Measurements from ENCODE around the gene SLC50A1. TPM values are rescaled to one million over a fixed set of nuclear protein-coding genes. Genes with fewer than 3 reads are reported as not detected.

Gene SLC50A1
- total and polyA plus RNA-seq, 4 donors: 26.3 to 114 (median 68.4) TPM

DNA sequence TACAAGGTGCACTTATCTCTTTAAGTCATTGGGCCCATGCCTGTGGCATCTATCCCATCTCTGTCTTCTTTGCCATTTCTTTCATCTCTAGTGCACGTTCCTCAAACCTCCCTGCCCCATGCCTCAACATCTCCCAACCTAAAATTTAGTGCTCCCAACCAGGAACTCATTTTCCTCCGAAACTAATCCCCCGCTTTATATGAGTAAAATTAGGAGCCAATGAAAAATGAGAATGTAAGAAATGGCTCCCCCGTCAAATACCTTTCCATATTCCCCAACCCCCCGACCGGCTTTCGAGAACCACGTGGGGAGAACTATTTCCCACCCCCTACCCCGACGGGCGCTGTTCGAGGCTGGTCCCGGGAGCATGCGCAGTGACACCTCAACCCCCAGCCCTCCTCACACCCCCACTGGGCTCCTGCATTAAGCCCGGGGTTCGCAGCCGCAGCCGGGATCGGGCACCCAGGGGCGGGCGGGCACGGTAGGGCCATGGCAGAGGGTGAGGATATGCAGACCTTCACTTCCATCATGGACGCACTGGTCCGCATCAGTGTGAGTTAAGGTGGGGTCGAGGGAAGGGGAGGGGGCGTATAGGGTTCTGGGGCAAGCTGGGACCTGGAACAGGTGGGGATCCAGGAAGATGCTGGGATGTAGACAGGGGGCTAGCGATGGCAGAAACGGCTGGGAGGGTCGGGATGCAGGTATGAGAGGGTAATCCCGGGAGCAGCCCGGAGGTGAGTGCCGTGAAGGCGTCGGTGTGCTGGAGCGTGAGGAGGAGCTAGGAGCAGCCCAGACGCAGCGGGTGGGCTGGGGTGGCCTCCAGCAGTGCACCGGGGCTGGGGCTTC lies 38.0 kb downstream of the SLC50A1 start, which contains the start of gene TRIM46:
TRIM46 (plus strand) TSS at position 372 of the 846 bp plus-strand sequence; CDS start at position 490, 118 bp downstream.
- Histone ChIP-seq H3K36me3 (ENCODE audit: control insufficient read depth in 4 of 4, insufficient read depth in 4 of 4, low read length in 4 of 4) (peaks cover 0 to 16% (median 7%) of the 10 kb centered on the region in 4 donors), H3K4me3 (peak within 1 kb of the TSS; percentile 54), H3K9me3 (ENCODE audit: control insufficient read depth in 4 of 4, insufficient read depth in 3 of 4, low read length in 3 of 4) (no peaks in the 10 kb centered on the region), H3K27me3 (ENCODE audit: control insufficient read depth in 3 of 3, insufficient read depth in 3 of 3, low read length in 2 of 3) (no peaks in the 10 kb centered on the region), H3K4me1 (ENCODE audit: control insufficient read depth in 5 of 5, insufficient read depth in 5 of 5, low read length in 5 of 5) (peaks cover 0 to 29% (median 3%) of the 10 kb centered on the region in 5 donors), H3K27ac (ENCODE audit: low read depth in 1 of 2, low read length in 1 of 2) (peak within 1 kb of the TSS; percentile 80 to 90), H3K9ac (ENCODE audit: insufficient read depth in 1 of 2, low read length in 2 of 2) (peak within 1 kb of the TSS; percentile 61 to 80)
- DNase-seq: no peak
- TF ChIP-seq, protein P1, sequence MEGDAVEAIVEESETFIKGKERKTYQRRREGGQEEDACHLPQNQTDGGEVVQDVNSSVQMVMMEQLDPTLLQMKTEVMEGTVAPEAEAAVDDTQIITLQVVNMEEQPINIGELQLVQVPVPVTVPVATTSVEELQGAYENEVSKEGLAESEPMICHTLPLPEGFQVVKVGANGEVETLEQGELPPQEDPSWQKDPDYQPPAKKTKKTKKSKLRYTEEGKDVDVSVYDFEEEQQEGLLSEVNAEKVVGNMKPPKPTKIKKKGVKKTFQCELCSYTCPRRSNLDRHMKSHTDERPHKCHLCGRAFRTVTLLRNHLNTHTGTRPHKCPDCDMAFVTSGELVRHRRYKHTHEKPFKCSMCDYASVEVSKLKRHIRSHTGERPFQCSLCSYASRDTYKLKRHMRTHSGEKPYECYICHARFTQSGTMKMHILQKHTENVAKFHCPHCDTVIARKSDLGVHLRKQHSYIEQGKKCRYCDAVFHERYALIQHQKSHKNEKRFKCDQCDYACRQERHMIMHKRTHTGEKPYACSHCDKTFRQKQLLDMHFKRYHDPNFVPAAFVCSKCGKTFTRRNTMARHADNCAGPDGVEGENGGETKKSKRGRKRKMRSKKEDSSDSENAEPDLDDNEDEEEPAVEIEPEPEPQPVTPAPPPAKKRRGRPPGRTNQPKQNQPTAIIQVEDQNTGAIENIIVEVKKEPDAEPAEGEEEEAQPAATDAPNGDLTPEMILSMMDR (IDR thresholded peaks at IDR 0.05; ENCODE audit: control extremely low read depth, extremely low read depth): no peak
- ATAC-seq (ENCODE audit: insufficient read depth, low FRiP score): no peak
- 1 to 3% methylated on average over 38 of the region's 38 CpGs for whole genome bisulfite sequencing, 2 donors

DNA sequence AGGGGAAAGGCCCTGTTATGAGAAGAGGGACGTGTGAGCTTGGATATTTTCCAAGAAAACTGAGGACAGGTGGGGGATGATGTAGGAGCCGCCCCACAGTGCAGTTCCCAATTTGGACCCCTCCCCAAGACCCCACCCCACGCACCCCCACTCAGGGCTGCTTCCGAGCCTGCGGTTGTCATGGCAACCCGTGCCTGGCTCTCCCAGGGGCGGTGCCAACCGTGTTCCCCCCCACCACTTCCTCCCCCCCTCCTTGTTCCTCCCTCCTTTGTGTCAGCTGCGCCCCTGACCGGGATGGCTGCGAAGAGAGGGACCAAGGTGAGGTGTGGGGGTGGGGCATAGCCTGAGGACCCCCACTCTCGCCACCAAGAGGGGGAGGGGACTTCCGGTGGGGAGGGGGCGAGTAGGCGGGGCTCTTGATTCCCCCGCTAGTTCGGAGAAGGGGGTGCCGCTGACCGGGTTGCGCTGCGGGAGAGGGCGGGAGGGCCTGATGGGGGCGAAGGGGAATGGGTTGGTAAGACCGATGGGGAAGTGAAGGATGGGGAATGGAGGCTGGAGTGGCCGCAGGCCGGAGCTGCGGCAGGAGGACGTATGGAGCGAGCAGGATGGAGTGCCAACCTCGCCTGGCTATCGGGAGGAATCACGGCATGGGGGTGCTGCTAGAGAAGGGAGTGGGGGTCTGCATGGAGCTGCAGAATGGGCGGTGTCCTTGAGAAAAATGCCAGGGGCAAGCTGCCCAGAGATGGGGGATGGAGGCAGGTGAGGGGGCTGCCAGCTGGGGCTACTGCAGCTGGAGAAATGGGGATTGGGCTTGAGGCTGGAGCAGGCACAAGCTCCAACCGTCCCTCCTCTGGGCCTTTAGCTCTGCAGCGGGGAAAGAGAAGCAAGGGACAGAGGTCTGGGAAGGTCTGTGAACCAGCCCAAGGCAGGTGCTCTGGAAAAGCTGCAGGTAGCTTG lies 39.0 kb downstream of the SLC50A1 start:
- 4 to 9% methylated on average over 32 to 35 of the region's 35 CpGs for WGBS, 2 donors
- Histone ChIP-seq H3K4me3 (no peak overlapping the region), H3K4me1 (ENCODE audit: control insufficient read depth in 5 of 5, insufficient read depth in 5 of 5, low read length in 5 of 5) (peaks cover 0 to 29% (median 3%) of the 10 kb centered on the region in 5 donors), H3K36me3 (ENCODE audit: control insufficient read depth in 4 of 4, insufficient read depth in 4 of 4, low read length in 4 of 4) (peaks cover 0 to 8% (median 3%) of the 10 kb centered on the region in 4 donors), H3K9ac (ENCODE audit: insufficient read depth in 1 of 2, low read length in 2 of 2) (no peak overlapping the region), H3K27me3 (ENCODE audit: control insufficient read depth in 3 of 3, insufficient read depth in 3 of 3, low read length in 2 of 3) (no peaks in the 10 kb centered on the region), H3K9me3 (ENCODE audit: control insufficient read depth in 4 of 4, insufficient read depth in 3 of 4, low read length in 3 of 4) (no peaks in the 10 kb centered on the region), H3K27ac (ENCODE audit: low read depth in 1 of 2, low read length in 1 of 2) (no peak overlapping the region)
- TF ChIP-seq, protein P1 (IDR thresholded peaks at IDR 0.05; ENCODE audit: control extremely low read depth, extremely low read depth): no peak
- ATAC-seq (ENCODE audit: insufficient read depth, low FRiP score) (no peak), DNase-seq (peak; percentile 28 to 47 (median 40))

DNA sequence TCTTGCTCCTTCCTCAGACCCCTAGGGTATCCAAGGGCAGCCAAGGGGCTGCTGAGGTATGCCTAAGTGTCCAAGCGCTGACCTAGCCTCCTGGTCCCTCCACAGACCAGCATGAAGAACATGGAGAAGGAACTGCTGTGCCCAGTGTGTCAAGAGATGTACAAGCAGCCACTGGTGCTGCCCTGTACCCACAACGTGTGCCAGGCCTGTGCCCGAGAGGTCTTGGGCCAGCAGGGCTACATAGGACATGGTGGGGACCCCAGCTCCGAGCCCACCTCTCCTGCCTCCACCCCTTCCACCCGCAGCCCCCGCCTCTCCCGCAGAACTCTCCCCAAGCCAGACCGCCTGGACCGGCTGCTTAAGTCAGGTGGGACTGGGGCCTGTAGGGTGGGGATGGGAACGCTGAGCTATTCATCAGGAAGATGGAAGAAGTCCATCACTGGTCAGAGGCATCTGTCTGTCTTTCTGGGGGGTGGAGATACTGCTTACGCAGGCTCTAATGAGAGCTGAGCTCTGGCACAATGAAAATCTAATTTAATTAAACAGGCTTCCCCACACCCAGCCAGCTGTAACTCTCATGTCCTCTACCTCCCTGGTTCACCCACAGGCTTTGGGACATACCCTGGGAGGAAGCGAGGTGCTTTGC lies 39.8 kb downstream of the SLC50A1 start:
- DNase-seq (no peak), ATAC-seq (ENCODE audit: insufficient read depth, low FRiP score) (no peak)
- TF ChIP-seq, protein P1 (IDR thresholded peaks at IDR 0.05; ENCODE audit: control extremely low read depth, extremely low read depth): no peak
- 86 to 92% methylated on average over 12 of the region's 12 CpGs for WGBS, 2 donors
- Histone ChIP-seq H3K27ac (ENCODE audit: low read depth in 1 of 2, low read length in 1 of 2) (no peak overlapping the region), H3K4me3 (no peak overlapping the region), H3K36me3 (ENCODE audit: control insufficient read depth in 4 of 4, insufficient read depth in 4 of 4, low read length in 4 of 4) (peaks cover 0 to 3% (median 1%) of the 10 kb centered on the region in 4 donors), H3K4me1 (ENCODE audit: control insufficient read depth in 5 of 5, insufficient read depth in 5 of 5, low read length in 5 of 5) (peaks cover 0 to 29% (median 3%) of the 10 kb centered on the region in 5 donors), H3K9me3 (ENCODE audit: control insufficient read depth in 4 of 4, insufficient read depth in 3 of 4, low read length in 3 of 4) (no peaks in the 10 kb centered on the region), H3K9ac (ENCODE audit: insufficient read depth in 1 of 2, low read length in 2 of 2) (no peak overlapping the region), H3K27me3 (ENCODE audit: control insufficient read depth in 3 of 3, insufficient read depth in 3 of 3, low read length in 2 of 3) (no peaks in the 10 kb centered on the region)

All from lung (tissue), 12 donors.